HCT116 (cell line): Measurements from ENCODE around the gene TP53.

Experiments used
- ATF3 ChIP-seq: IDR thresholded peaks from 2 replicates; pipeline ENCODE4 v1.6.1; 2012
- CTCF ChIP-seq, 3 experiments: fragments of 200-600 bp in 1 of 3; sonication (generic) in 1 of 3; IDR thresholded peaks in 2 of 3; conservative IDR thresholded peaks in 1 of 3; 2 replicates each; pipeline ENCODE4 v1.5.1; 2012 to 2017; ENCODE audit warnings: low read depth in 2 of 3, low read length in 2 of 3, antibody characterized with exemption in 1 of 3, borderline replicate concordance in 1 of 3, control low read depth in 1 of 3, mild to moderate bottlenecking in 1 of 3, mixed read lengths in 1 of 3, mixed run types in 1 of 3, moderate library complexity in 1 of 3; ENCODE audit not compliant: insufficient read depth in 1 of 3
- EZH2 ChIP-seq: fragments of 200-600 bp; sonication (generic); IDR thresholded peaks from 2 replicates; pipeline ENCODE4 v1.6.1; 2017; ENCODE audit warnings: antibody characterized with exemption, mixed run types
- EZH2phosphoT487 ChIP-seq: fragments of 200-600 bp; IDR thresholded peaks from 2 replicates; pipeline ENCODE4 v1.6.1; 2018; ENCODE audit warnings: antibody characterized with exemption, borderline replicate concordance
- FOSL1 ChIP-seq: IDR thresholded peaks from 2 replicates; pipeline ENCODE4 v1.6.1; 2012; ENCODE audit warnings: low read depth
- MAX ChIP-seq: IDR thresholded peaks from 2 replicates; pipeline ENCODE4 v1.6.1; 2012
- POLR2A ChIP-seq: IDR thresholded peaks from 2 replicates; pipeline ENCODE4 v1.7.0; 2011; ENCODE audit warnings: borderline replicate concordance; ENCODE audit not compliant: insufficient read depth, insufficient read length; ENCODE audit errors: extremely low read depth
- POLR2AphosphoS5 ChIP-seq: IDR thresholded peaks from 2 replicates; pipeline ENCODE4 v1.6.1; 2011; ENCODE audit warnings: mild to moderate bottlenecking, low read depth, low read length, moderate library complexity
- RAD21 ChIP-seq: IDR thresholded peaks from 2 replicates; pipeline ENCODE4 v1.6.1; 2012; ENCODE audit warnings: low read depth, mild to moderate bottlenecking
- REST ChIP-seq: IDR thresholded peaks from 2 replicates; pipeline ENCODE4 v1.6.1; 2012; ENCODE audit warnings: low read depth
- SIN3A ChIP-seq: IDR thresholded peaks from 2 replicates; pipeline ENCODE4 v1.6.1; 2012; ENCODE audit warnings: low read depth
- SP1 ChIP-seq: IDR thresholded peaks from 2 replicates; pipeline ENCODE4 v1.6.1; 2012; ENCODE audit warnings: low read depth
- SRF ChIP-seq: IDR thresholded peaks from 2 replicates; pipeline ENCODE4 v1.6.1; 2012; ENCODE audit warnings: low read depth
- ZNF274 ChIP-seq: fragments of 200-500 bp; sonication (Bioruptor generic); IDR thresholded peaks from 2 replicates; pipeline ENCODE4 v1.6.1; 2014; ENCODE audit warnings: mild to moderate bottlenecking, low read depth, low read length, inconsistent platforms

GRCh38 chr17:7668482-7668881 lies 18.8 kb downstream of the TP53 start:
- TF ChIP-seq SRF (no peak), ATF3 (no peak), CTCF (IDR thresholded peaks at IDR 0.05 in 2 of 3, conservative IDR thresholded peaks at IDR 0.05 in 1 of 3; ENCODE audit: borderline replicate concordance in 1 of 3, insufficient read depth in 1 of 3, low read depth in 2 of 3, low read length in 2 of 3) (no peak), FOSL1 (no peak), EZH2phosphoT487 (no peak), RAD21 (no peak), POLR2A (no peak), REST (no peak), SIN3A (no peak), ZNF274 (no peak), EZH2 (no peak), SP1 (no peak), POLR2AphosphoS5 (no peak), MAX (no peak)
